Stimulated activated CD4-positive, alpha-beta T cell treated with anti-CD3 and anti-CD28 coated beads, Interleukin-4, amount 100 ng/mL, for 24 hours (primary cell): ENCODE data around the gene RDM1.
"Not testable (repeated sequence)": the region's sequence is repeated elsewhere in the genome, so short reads cannot be mapped to it uniquely, and the experiment has no call there.

ENCODE experiments used
- DNase-seq: peaks from one replicate; pipeline ENCODE4 v3.0.0-alpha.2; 2020

The RDM1 gene

DNA sequence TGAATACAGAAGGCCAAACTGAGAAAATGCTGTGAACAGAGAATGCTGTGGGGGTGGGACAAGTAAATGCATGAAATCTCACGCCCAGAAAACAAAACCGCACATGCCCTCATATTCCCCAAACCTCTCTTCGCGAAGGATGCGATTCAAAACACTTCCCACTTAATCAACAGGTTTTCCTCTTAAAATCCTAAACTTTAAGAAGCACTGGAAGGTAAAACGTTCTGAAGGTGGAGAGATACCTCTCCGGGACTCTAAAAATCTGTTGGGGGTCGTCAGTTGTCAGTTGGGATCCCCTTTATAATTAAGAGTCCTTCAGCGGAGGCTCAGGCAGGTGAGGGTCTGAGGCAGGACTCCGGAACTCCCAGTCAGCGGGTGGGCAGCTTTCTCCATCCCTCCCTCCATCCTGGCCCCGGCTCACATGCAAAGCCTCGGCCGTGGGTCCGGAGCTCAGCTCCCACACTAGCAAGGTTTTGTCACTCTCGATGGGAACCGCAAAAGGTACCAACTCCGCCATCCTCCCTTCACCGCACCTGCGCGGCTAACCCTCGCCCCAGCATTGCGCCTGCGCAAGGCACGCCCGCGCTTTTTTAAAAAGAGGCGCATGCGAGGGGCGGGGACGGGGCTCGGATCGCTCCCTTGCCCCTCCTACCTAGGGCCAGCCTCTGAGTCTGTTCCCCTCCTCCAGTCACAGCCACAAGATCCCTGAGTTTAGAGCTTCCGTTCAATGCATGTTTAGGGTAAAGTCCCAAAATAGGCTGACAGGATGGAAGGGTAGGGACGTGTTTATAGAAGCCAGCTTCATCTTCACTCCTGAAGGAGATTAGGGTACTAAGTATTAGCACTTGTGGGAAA is at the start of gene RDM1:
TSS of gene RDM1 (minus strand) at position 563 of the 855 bp plus-strand sequence. CDS start at position 517, 46 bp downstream.
- DNase-seq: peak; percentile 80

- no peak for DNase-seq
Measured at GRCh38 chr17:35978346-35978745, 47.8 kb upstream of the RDM1 start.

DNA sequence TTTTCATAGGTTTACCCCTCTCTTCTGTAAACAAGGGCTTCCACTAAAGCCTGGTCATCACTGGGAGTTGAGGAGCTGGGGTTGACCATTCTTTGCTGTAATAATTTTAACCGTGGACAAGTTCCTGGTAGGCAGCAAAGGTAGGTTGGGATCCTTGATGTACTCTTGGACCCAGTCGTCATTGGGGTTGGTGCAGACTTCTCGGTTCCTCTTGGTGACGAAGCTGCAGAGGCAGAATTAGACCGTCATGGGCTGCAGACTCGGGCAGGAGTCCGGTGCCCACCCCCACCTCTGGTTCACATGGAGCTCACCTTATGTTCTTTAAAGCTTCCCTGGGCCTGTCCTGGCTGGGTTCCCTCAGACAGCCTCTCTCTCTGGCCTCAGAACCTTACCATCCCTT is 46.9 kb upstream of the RDM1 start:
- DNase-seq: no peak

DNA sequence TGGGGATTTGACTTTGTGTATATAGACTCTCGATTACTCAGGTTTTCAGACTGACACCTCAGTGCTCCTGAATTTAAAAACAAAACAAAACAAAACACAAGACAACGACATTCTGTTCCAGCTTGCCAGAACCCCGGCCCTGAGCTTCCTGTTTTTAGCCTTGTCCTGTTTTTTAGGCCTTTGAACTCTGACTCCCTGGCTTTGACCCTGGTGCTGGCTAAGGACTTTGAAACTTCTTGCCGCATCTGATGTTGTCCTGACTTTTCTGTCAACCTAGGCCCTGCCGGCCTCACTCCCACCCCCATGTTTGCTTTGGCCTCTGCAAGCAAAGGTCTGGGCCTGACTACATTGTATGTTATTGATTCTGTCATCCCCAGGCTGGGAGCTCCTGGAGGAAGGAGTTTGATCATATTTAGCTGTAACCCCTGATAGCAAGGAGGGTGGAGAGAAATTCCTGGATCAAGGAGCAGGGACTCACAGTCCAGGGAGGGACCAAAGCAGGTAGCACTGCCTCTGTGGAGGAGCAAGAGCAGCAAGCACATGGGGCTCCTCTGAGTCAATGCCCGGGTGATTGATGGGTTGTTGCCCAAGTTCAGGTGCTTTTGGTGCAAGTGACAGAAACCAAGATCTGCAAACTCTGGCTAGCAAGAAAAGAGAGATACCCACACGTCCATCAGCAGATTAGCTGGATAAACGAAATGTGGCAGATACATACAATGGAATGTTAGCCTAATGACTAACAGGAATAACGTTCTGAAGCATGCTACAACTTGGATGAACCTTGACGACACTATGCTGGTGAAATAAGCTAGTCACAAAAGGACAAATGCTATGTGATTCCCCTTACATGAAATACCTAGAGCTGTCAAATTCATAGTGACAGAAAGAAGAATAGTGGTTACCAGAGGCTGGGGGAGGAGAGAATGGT is 43.0 kb upstream of the RDM1 start:
- no peak for DNase-seq

DNA sequence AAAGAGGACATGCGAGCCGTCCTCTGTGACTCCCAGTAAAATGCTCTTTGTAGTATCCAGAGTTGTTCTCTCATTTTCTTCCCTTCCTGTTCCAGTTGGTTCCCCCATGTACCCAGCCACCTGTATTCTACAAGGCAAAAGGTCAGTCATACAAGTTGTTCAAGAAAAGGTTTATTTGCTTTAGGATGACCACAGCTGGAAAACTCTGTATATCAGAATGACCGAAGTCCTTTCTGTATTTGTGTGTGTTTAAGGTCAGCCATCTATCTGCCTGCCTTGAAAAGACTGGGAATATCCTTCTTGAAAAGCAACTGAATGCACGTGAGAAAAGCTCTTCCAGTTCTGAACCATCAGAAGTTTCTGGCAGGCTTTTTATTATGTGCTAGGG is 42.4 kb upstream of the RDM1 start:
- no peak for DNase-seq

- DNase-seq: no peak
Measured at GRCh38 chr17:35972535-35972934, 42.0 kb upstream of the RDM1 start.

DNA sequence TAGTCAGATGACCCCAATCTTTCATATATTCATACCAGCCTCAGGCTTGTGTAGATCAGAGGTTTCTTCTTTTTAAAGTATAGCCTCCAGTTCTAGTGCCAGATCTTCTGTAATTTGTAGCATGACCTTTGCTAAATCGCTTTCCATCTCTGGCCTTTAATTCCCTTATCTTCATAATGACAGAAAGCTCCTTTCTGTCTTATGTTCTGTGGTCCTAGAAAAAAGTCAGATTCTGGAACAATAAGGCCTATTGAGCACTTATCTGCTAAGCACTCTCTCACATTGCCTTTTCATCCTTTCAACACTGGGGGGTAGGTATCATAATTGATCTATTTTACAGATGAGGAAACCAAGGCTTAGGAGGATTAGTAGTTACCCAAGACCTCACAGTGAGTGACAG is 41.5 kb upstream of the RDM1 start:
- no peak for DNase-seq

GRCh38 chr17:35969558-35970380 is 39.2 kb upstream of the RDM1 start:
- peak; percentile 78 for DNase-seq

DNA sequence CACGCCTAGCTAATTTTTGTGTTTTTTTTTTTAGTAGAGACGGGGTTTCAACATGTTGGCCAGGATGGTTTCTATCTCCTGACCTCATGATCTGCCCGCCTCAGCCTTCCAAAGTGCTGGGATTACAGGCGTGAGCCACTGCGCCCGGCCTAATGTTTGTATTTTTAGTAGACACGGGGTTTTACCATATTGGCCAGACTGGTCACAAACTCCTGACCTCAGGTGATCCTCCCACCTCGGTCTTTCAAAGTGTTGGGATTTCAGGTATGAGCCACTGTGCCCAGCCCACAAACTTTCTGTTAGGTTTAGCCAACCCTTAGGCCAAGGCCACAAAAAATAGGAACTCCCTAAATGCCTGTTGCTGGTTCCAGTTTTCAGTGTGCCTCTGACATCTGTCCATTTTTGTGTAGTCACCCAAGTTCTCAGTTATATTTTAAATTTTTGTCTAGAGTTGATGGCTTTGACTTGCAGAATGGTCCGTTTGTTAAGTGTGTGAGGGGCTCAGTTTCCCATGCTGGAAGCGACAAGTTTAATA is 38.0 kb upstream of the RDM1 start:
- no peak for DNase-seq

DNA sequence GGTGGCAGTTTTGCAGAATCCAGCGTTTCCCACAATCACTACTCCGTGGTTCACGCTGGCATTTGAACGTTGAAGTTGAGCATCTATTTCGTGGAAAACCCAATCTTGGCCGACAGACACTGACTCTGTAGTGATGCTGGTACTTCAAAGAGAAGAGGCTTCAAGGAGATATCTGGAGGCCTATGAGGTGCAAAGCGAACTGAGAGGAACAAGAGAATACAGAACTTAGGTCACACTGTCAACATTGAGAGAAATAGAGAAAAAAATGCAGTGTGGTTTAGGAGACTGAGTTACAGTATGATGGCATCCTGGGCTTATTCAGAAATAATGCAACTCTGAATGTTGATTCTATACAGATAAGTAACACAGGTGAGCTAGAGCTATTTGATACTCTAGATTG is 34.7 kb upstream of the RDM1 start:
- no peak for DNase-seq

- no peak for DNase-seq
Measured at GRCh38 chr17:35963663-35964062, 33.1 kb upstream of the RDM1 start.

- DNase-seq: no peak
Measured at GRCh38 chr17:35953720-35954119, 23.1 kb upstream of the RDM1 start.

- no peak for DNase-seq
Measured at GRCh38 chr17:35949401-35949800, 18.8 kb upstream of the RDM1 start.

- no peak for DNase-seq
Measured at GRCh38 chr17:35948092-35948491, 17.5 kb upstream of the RDM1 start.

DNA sequence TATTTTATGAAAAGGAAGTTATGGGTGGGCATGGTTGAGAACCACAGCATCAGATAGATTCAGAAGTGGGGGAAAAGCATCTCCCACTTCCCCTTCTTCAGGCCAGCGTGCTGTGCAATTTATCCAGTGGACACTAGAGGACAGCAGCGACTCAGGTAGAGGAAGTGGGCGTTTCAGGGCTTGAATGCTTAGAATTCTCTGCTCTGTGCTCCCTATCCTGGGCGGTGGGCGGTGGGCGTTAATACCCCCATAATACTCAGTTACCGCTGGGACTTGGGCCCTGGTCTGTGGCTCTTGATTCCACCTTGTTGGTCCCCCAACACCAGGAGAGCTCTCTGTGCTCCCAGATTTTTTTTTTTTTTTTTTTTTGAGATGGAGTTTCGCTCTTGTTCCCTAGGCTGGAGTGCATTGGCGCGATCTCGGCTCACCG is 16.6 kb upstream of the RDM1 start:
- DNase-seq: peak; percentile 56

GRCh38 chr17:35944151-35944550 is 13.6 kb upstream of the RDM1 start:
- no peak for DNase-seq

- no peak for DNase-seq
Measured at GRCh38 chr17:35943537-35943936, 13.0 kb upstream of the RDM1 start, which contains the start of gene LYZL6. Gene LYZL6 (minus strand): TSS chr17:35943713. CDS start chr17:35939356, 4,357 bp downstream.

DNA sequence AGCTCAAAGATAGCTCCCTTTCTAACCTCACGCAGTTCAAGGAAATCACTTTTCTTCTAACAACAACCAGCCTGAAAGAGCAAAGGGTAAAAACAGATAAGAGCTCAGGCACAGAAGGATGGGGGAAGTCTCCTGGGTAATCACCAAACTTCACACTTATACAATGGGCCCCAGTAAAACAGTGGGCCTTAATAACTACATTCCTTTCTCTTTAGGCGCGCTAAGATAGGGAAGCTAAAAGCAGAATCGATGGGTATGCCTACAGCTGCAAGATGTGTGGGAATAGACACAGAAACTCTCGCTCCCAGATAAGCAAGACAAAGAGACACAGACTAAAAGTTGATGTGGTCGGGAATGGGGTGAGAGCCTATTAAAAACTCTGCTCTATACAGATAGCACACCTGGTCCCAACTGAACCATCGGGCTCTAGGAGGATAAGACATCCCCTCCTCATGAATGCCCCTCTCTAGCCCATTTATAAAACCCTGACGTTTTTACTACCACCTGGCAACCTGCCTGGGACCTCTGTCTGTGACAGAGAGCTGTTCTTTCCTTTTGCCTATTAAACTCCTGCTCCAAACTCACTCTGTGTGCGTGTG is 12.1 kb upstream of the RDM1 start:
- DNase-seq: no peak

DNA sequence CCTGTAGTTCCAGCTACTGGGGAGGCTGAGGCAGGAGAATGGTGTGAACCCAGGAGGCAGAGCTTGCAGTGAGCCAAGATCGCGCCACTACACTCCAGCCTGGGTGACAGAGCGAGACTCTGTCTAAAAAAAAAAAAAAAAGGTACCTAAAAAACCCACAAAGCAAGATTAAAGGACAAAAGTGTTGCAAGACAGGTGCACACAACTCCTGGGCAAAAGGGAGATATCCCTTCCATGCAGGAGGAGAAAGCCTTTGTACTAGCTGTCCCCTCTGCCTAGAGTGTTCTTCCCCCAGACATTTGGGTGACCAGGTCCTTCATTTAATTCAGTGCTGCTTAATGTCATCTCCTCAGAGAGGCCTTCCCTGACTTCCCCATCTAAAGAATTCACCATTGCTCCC is 7.9 kb upstream of the RDM1 start:
- DNase-seq: not testable (repeated sequence)

DNA sequence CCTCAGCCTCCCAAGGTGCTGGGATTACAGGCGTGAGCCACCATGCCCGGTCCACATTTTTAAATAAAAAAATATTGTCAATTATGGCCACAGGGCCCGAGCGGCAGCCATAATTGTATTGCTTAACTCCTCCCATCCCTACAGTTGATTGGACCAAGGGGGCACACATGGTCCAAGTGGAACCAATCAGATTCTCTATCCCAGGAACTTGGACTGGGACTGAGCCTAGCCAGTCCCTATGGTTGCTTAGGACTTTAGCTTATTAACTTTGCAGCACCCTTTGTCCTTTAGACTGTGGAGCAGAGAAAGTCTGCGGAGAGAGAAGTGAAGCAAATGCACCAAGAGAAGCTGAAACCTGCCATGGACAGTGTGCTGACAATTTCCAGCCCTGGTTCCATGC is 5.5 kb upstream of the RDM1 start:
- DNase-seq: no peak

GRCh38 chr17:35934760-35935159 is 4.2 kb upstream of the RDM1 start:
- no peak for DNase-seq

DNA sequence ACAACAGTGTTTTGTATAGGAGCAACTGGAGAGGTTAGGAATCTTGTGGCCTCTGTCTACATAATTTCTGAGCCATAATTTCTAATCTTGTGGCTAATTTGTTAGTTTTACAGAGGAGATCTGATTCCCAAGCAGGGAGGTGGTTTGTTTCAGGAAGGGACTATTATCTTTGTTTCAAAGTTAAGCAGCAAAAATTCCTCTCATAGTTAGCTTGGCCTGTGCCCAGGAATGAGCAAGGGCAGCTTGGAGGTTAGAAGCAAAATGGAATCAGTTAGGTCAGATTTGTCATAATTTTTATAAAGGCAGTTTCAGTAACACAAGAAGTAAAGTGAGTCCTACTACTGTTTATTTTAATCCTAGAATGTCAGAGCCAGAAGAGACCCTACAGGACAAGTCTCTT is 2.0 kb upstream of the RDM1 start:
- no peak for DNase-seq
